A549 treated with DMSO at 1 μM for 4 hours (cell line): ENCODE measurements around the gene COL5A3. TPM values are rescaled to one million over a fixed set of nuclear protein-coding genes. Genes with fewer than 3 reads are reported as not detected.

Experiments used
- total RNA-seq: library from RNA; stranded (reverse); fragments of 200-300 nt; extraction: Qiagen RNA extraction; gene quantifications from 5 replicates; pipeline ENCODE4 v1.2.3, GENCODE V29; 2022; ENCODE audit warnings: low read depth

COL5A3 gene
- 4.1 to 5.4 TPM (median 4.2 TPM) in 5 replicates for total RNA-seq

DNA sequence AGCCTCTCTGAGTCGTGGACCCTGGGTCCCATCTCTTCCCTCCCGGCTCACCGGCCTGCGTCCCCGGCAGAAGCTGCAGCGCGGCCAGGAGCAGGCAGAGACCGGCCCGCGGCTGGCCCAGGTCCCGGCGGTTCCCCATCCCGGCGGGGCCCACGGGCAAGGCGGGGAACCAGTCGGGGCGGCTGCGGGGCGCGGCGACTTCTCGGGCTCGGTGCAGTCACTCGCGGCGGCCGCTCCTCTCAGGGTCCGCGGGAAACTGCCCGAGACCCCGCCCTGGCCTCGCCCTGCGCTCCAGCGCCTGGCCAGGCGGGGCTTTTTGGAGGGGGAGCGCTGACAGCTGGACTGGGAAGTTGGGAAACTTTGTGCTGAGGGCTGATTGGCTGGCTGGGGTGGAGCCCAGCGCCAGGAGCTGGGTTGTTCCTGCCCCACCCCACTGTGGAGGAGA lies at the start of gene COL5A3:
Gene COL5A3, minus strand, starts transcription at position 258 of the 445 bp plus-strand sequence. Its CDS starts 119 bp downstream, at position 139.

DNA sequence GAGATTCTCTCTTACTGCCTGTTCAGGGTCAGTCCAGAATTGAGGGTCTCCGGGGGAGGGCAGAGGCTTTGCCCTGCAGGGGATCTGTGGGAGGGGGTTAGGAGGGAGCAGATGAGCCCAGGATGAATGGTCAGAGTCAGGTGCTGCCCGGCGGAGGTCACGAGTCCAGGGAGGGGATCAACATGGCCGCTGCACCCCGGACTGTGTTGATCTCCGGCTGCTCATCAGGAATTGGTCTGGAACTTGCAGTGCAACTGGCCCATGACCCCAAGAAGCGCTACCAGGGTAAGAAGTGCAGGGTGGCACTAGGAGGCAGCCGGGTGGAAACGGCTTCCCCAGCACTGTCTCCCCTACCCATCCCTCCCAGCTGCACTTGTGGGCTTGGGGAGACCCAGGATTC lies 3.0 kb upstream of the COL5A3 start, which contains the start of gene RDH8:
Gene RDH8, plus strand, starts transcription at position 168 of the 400 bp plus-strand sequence. Its CDS starts 15 bp downstream, at position 183.

DNA sequence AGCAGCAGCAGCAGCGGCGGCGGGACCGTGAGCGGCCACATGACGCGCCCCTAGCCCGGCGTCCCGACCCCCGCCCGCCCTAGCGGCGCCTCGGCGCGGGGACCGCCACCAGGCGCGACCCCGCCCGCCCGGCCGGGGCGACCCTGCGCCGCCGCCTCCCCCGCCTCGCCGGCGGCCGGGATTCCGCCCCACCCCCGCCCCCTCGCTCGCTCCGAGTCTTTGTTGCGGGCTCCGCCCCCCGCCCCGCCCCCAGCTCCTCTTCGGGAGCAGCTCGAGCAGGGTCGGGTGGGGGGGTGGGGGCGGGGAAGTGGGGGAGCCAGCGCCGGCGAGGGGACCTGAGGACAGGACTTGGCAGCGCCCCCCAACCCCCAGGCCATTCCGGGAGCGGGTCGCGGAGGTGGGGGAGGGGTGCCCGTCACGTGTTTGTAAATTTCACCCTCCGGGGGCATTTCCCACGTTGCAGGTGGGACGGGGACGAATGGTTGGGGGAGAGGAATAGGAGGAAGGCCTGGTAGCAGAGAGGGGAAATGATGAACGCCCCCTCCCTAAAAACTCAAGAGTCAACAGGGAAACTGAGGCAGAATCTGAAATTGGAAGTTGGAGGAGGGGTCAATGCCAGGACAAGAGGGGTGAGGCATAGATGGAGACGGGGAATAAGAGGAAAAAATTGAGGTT lies 73.8 kb downstream of the COL5A3 start, which contains the start of gene OLFM2:
Gene OLFM2, minus strand, starts transcription at position 190 of the 675 bp plus-strand sequence. Its CDS starts 149 bp downstream, at position 41.

Other genes starting within 250 kb of the COL5A3 start
- gene ZNF846, start 241.8 kb downstream of the COL5A3 start, total RNA-seq, result 0.81 to 2.1 TPM (median 1.2 TPM) in 5 replicates
- gene FBXL12, start 191.4 kb downstream of the COL5A3 start, total RNA-seq, result 12.5 to 13.5 TPM (median 13.1 TPM) in 5 replicates
- gene UBL5, start 182.6 kb downstream of the COL5A3 start, total RNA-seq, result 383 to 465 TPM (median 403 TPM) in 5 replicates
- 61.3 to 76.3 TPM (median 72.9 TPM) in 5 replicates for gene PIN1, start 175.2 kb downstream of the COL5A3 start, total RNA-seq
- 10.3 to 13.4 TPM (median 12.6 TPM) in 5 replicates for gene OLFM2, start 74.0 kb downstream of the COL5A3 start, total RNA-seq
- 0.26 to 0.63 TPM (median 0.44 TPM) in 5 replicates for gene RDH8, start 3.0 kb upstream of the COL5A3 start, total RNA-seq
- 7.2 to 8.4 TPM (median 8.2 TPM) in 5 replicates for gene SHFL, start 75.8 kb upstream of the COL5A3 start, total RNA-seq
- 0.05 to 0.13 TPM (median 0.10 TPM) in 3 of 5 replicates, not detected in the others for gene ANGPTL6, start 92.2 kb upstream of the COL5A3 start, total RNA-seq
- gene PPAN, start 95.9 kb upstream of the COL5A3 start, total RNA-seq, result 46.3 to 65.6 TPM (median 52.4 TPM) in 5 replicates
- gene P2RY11, start 101.2 kb upstream of the COL5A3 start, total RNA-seq, result 7.0 to 12.1 TPM (median 7.4 TPM) in 5 replicates
- gene EIF3G, start 109.4 kb upstream of the COL5A3 start, total RNA-seq, result 150 to 181 TPM (median 162 TPM) in 5 replicates
- gene DNMT1, start 184.4 kb upstream of the COL5A3 start, total RNA-seq, result 54.7 to 71.6 TPM (median 67.8 TPM) in 5 replicates
- gene S1PR2, start 220.8 kb upstream of the COL5A3 start, total RNA-seq, result 1.1 to 1.6 TPM (median 1.2 TPM) in 5 replicates
- gene MRPL4, start 241.7 kb upstream of the COL5A3 start, total RNA-seq, result 61.4 to 79.0 TPM (median 69.4 TPM) in 5 replicates